Measurements from ENCODE around the gene TACC2. TPM values are rescaled to one million over a fixed set of nuclear protein-coding genes. Genes with fewer than 3 reads are reported as not detected.

TACC2 gene
- total and polyA plus RNA-seq, 2 experiments from 2014 or later = 30.8 to 35.9 TPM

DNA sequence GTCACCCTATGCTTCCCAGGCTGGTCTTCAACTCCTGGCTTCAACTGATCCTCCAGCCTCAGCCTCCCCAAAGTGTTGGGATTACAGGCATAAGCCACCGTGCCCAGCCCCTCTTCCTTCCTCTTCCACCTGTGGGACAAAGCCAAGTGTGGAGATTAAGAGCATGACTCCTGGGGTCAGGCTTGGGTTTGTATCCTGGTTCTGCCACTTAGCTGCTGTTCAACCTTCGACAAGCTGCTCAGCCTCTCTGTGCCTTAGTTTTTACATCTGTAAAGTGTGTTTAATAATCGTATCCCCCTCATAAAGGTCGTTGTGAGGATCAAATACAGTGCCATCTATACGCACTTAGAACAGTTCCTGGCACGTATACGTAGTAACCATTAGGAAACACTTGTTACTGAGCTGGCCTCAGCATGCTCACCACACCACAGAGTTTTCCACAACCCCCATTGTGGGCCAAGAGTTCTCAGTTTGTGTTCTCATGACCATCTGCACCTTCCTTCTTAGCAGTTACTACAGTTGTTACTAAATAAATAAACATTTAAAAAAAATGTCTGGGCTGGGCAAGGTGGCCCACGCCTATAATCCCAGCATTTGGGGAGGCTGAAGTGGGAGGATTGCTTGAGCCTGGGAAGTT lies 141.6 kb downstream of the TACC2 start (continued):
- TF ChIP-seq, protein P1, sequence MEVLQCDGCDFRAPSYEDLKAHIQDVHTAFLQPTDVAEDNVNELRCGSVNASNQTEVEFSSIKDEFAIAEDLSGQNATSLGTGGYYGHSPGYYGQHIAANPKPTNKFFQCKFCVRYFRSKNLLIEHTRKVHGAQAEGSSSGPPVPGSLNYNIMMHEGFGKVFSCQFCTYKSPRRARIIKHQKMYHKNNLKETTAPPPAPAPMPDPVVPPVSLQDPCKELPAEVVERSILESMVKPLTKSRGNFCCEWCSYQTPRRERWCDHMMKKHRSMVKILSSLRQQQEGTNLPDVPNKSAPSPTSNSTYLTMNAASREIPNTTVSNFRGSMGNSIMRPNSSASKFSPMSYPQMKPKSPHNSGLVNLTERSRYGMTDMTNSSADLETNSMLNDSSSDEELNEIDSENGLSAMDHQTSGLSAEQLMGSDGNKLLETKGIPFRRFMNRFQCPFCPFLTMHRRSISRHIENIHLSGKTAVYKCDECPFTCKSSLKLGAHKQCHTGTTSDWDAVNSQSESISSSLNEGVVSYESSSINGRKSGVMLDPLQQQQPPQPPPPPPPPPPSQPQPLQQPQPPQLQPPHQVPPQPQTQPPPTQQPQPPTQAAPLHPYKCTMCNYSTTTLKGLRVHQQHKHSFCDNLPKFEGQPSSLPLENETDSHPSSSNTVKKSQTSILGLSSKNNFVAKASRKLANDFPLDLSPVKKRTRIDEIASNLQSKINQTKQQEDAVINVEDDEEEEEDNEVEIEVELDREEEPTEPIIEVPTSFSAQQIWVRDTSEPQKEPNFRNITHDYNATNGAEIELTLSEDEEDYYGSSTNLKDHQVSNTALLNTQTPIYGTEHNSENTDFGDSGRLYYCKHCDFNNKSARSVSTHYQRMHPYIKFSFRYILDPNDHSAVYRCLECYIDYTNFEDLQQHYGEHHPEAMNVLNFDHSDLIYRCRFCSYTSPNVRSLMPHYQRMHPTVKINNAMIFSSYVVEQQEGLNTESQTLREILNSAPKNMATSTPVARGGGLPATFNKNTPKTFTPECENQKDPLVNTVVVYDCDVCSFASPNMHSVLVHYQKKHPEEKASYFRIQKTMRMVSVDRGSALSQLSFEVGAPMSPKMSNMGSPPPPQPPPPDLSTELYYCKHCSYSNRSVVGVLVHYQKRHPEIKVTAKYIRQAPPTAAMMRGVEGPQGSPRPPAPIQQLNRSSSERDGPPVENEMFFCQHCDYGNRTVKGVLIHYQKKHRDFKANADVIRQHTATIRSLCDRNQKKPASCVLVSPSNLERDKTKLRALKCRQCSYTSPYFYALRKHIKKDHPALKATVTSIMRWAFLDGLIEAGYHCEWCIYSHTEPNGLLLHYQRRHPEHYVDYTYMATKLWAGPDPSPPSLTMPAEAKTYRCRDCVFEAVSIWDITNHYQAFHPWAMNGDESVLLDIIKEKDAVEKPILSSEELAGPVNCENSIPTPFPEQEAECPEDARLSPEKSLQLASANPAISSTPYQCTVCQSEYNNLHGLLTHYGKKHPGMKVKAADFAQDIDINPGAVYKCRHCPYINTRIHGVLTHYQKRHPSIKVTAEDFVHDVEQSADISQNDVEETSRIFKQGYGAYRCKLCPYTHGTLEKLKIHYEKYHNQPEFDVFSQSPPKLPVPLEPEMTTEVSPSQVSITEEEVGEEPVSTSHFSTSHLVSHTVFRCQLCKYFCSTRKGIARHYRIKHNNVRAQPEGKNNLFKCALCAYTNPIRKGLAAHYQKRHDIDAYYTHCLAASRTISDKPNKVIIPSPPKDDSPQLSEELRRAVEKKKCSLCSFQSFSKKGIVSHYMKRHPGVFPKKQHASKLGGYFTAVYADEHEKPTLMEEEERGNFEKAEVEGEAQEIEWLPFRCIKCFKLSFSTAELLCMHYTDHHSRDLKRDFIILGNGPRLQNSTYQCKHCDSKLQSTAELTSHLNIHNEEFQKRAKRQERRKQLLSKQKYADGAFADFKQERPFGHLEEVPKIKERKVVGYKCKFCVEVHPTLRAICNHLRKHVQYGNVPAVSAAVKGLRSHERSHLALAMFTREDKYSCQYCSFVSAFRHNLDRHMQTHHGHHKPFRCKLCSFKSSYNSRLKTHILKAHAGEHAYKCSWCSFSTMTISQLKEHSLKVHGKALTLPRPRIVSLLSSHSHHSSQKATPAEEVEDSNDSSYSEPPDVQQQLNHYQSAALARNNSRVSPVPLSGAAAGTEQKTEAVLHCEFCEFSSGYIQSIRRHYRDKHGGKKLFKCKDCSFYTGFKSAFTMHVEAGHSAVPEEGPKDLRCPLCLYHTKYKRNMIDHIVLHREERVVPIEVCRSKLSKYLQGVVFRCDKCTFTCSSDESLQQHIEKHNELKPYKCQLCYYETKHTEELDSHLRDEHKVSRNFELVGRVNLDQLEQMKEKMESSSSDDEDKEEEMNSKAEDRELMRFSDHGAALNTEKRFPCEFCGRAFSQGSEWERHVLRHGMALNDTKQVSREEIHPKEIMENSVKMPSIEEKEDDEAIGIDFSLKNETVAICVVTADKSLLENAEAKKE (CRISPR knock-in tag; IDR thresholded peaks at IDR 0.05) = no peak
- TF ChIP-seq ZNF331 (CRISPR knock-in tag; IDR thresholded peaks at IDR 0.05; ENCODE audit: low read depth) = no peak
- no peak for TF ChIP-seq ZNF114 (CRISPR knock-in tag; IDR thresholded peaks at IDR 0.05)
- TF ChIP-seq POLR2AphosphoS5 (IDR thresholded peaks at IDR 0.05; ENCODE audit: low read depth) = no peak
- no peak for TF ChIP-seq STAT1 (IDR thresholded peaks at IDR 0.05; ENCODE audit: unreplicated experiment)
- no peak for TF ChIP-seq EZH2phosphoT487 (IDR thresholded peaks at IDR 0.05; ENCODE audit: unreplicated experiment)
- no peak for TF ChIP-seq EZH2 (IDR thresholded peaks at IDR 0.05; ENCODE audit: low read depth, unreplicated experiment)
- no peak for TF ChIP-seq CTCF (conservative IDR thresholded peaks at IDR 0.05; ENCODE audit: low read depth in 2 of 2)
